Measurements from ENCODE around the gene CTNNBL1.
"Not testable (repeated sequence)": the region's sequence is repeated elsewhere in the genome, so short reads cannot be mapped to it uniquely, and the experiment has no call there.

CTNNBL1 gene

GRCh38 chr20:37677969-37678861 is 15.6 kb upstream of the CTNNBL1 start:
- no peak for DNase-seq (ENCODE audit: low read depth)
- no peak overlapping the region for H3K4me3 ChIP-seq (ENCODE audit: low read length)
- no peak for TF ChIP-seq CTCF (conservative IDR thresholded peaks at IDR 0.05; ENCODE audit: low read length)

GRCh38 chr20:37679751-37680150 is 14.1 kb upstream of the CTNNBL1 start:
- not testable (repeated sequence) for DNase-seq (ENCODE audit: low read depth)

GRCh38 chr20:37680420-37680819 is 13.4 kb upstream of the CTNNBL1 start:
- TF ChIP-seq CTCF (conservative IDR thresholded peaks at IDR 0.05; ENCODE audit: low read length), result no peak
- DNase-seq (ENCODE audit: low read depth), result no peak
- H3K4me3 ChIP-seq (ENCODE audit: low read length), result no peak overlapping the region

More at GRCh38 chr20:37679751-37680150, 14.1 kb upstream of the CTNNBL1 start:
- H3K4me3 ChIP-seq (ENCODE audit: low read length), result not testable (repeated sequence)

GRCh38 chr20:37681384-37682112 is 12.3 kb upstream of the CTNNBL1 start:
- H3K4me3 ChIP-seq (ENCODE audit: low read length), result no peak overlapping the region
- DNase-seq (ENCODE audit: low read depth), result no peak
- no peak for TF ChIP-seq CTCF (conservative IDR thresholded peaks at IDR 0.05; ENCODE audit: low read length)

GRCh38 chr20:37683146-37683545 is 10.7 kb upstream of the CTNNBL1 start:
- DNase-seq (ENCODE audit: low read depth); H3K4me3 ChIP-seq (ENCODE audit: low read length): not testable (repeated sequence)

- DNase-seq (ENCODE audit: low read depth), result no peak
- no peak overlapping the region for H3K4me3 ChIP-seq (ENCODE audit: low read length)
- no peak for TF ChIP-seq CTCF (conservative IDR thresholded peaks at IDR 0.05; ENCODE audit: low read length)
Observed at GRCh38 chr20:37686762-37687477, 6.9 kb upstream of the CTNNBL1 start.

GRCh38 chr20:37687478-37687805 is 6.4 kb upstream of the CTNNBL1 start:
- no peak overlapping the region for H3K4me3 ChIP-seq (ENCODE audit: low read length)
- DNase-seq (ENCODE audit: low read depth), result no peak
- no peak for TF ChIP-seq CTCF (conservative IDR thresholded peaks at IDR 0.05; ENCODE audit: low read length)
